Spleen (tissue), 11 donors: Measurements from ENCODE around the gene A4GALT. TPM values are rescaled to one million over a fixed set of nuclear protein-coding genes. Genes with fewer than 3 reads are reported as not detected.
A peak's percentile ranks its signal among the peaks of the same experiment; 100 is the strongest.

Experiments used
- DNase-seq: peaks from one replicate; pipeline ENCODE4 v3.0.0-alpha.2; 2020
- H3K27ac ChIP-seq, 8 donors: fragments of 200-600 bp; sonication (generic) in 7 of 8; 1 replicate in 4 of 8; 2 replicates in 4 of 8; pipeline versions ENCODE4 v1.5.0 to v1.8.0; 2016 to 2021; ENCODE audit warnings: inconsistent platforms in 4 of 8, mild to moderate bottlenecking in 4 of 8, moderate library complexity in 1 of 8
- H3K27me3 ChIP-seq, 7 donors: fragments of 200-600 bp; sonication (generic) in 6 of 7; replicated peaks in 1 of 7; 1 replicate in 4 of 7; 2 replicates in 3 of 7; pipeline versions ENCODE4 v1.5.0 to v1.8.0; 2016 to 2021; ENCODE audit warnings: inconsistent platforms in 3 of 7, mild to moderate bottlenecking in 1 of 7
- H3K36me3 ChIP-seq, 6 donors: fragments of 200-600 bp; sonication (generic) in 5 of 6; 1 replicate in 4 of 6; 2 replicates in 2 of 6; pipeline versions ENCODE4 v1.5.0 to v1.8.0; 2016 to 2021; ENCODE audit warnings: inconsistent platforms in 2 of 6
- H3K4me1 ChIP-seq, 6 donors: fragments of 200-600 bp; sonication (generic) in 5 of 6; 1 replicate in 3 of 6; 2 replicates in 3 of 6; pipeline versions ENCODE4 v1.5.0 to v1.8.0; 2016 to 2021; ENCODE audit warnings: inconsistent platforms in 3 of 6
- H3K4me3 ChIP-seq, 8 donors: fragments of 200-600 bp; sonication (generic) in 7 of 8; 1 replicate in 4 of 8; 2 replicates in 4 of 8; pipeline versions ENCODE4 v1.5.0 to v1.8.0; 2016 to 2021; ENCODE audit warnings: inconsistent platforms in 4 of 8, mild to moderate bottlenecking in 4 of 8, moderate library complexity in 2 of 8
- H3K9me3 ChIP-seq, 8 donors: fragments of 200-600 bp; sonication (generic) in 7 of 8; 1 replicate in 4 of 8; 2 replicates in 4 of 8; pipeline versions ENCODE4 v1.5.0 to v1.8.0; 2016 to 2021; ENCODE audit warnings: inconsistent platforms in 4 of 8
- POLR2A ChIP-seq, 3 donors: fragments of 450-650 bp; IDR thresholded peaks; one replicate each; pipeline ENCODE4 v1.5.1; 2017; ENCODE audit warnings: antibody characterized with exemption in 3 of 3, mild to moderate bottlenecking in 1 of 3
- POLR2AphosphoS5 ChIP-seq, 3 donors: sonication (generic); formaldehyde crosslinking; IDR thresholded peaks; one replicate each; pipeline ENCODE4 v1.5.1; 2017; ENCODE audit warnings: antibody characterized with exemption in 3 of 3
- WGBS, 5 donors: extraction: QIAGEN DNeasy Blood & Tissue Kit in 3 of 5; methylation state at CpG; one replicate each; pipeline versions ENCODE4 v1.1.5 to v1.1.7; 2013 to 2018; 5-methylcytosine and 5-hydroxymethylcytosine counted together
- intact Hi-C: fragments of 100-400 bp; cut with DNase I; formaldehyde crosslinking; loops from one replicate; pipeline ENCODE4 v1.15.0; 2023; ENCODE audit warnings: low total_unique reads
- polyA plus RNA-seq, 3 donors: library from polyadenylated mRNA; stranded (reverse); fragments of 200-250 nt; gene quantifications; one replicate each; pipeline ENCODE4 v1.2.1, GENCODE V29; 2013
- total RNA-seq, 7 donors: library from RNA; depleted of rRNA in 3 of 7; stranded (reverse); fragments of >200 nt in 3 of 7; fragmentation: NEBNext Ultra II Directional in 4 of 7; extraction: Animal tissue kit (Norgen Biotek cat#: 25700) in 4 of 7; gene quantifications; one replicate each; pipeline versions ENCODE4 v1.1.0 to v1.2.1, GENCODE V29; 2016 to 2021
- TF ChIP-seq, protein P1 (sequence below), 11 experiments: fragments of 200-600 bp in 7 of 11; fragments of 450-650 bp in 4 of 11; sonication (generic) in 4 of 11; IDR thresholded peaks in 8 of 11; conservative IDR thresholded peaks in 3 of 11; 1 replicate in 7 of 11; 2 replicates in 4 of 11; pipeline versions ENCODE4 v1.4.0 to v1.8.0; 2016 to 2021; ENCODE audit warnings: antibody characterized with exemption in 11 of 11, inconsistent platforms in 4 of 11, mild to moderate bottlenecking in 1 of 11
- donor health status: healthy with polysubstance abuse.
- donor health status: DM: no; HTN: no; CAD: no; lungs with moderate emphysema.
- donor health status: DM: no; HTN: no; CAD: no.
- donor health status: Bipolar disorder and iron deficiency.
- donor health status: healthy.
- donor health status: DM: no; HTN: no; CAD: no.
- donor health status: DM: yes; HTN: yes; CAD: no.

A4GALT gene
- total and polyA plus RNA-seq, 10 donors: 7.3 to 45.2 (median 20.8) TPM

DNA sequence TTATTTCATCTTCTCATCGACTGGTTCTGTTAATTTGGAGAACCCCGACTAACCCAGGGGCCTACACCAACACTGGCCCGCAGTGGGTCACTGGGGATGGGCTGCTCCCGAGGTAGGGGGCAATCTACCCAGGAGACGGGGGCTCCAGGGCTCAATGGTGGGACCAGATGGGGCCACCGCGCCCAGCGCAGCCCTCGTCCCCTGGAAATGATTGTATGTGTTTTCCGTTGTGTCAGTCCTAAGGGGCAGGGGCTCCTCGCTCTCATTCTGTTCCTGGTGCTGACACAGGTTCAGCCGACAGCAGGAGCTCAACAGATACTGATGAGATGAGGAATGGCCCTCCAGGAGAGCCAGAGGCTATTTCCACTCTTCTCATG, 20.7 kb downstream of the A4GALT start:
- Histone ChIP-seq H3K36me3 (peaks cover 0 to 3% (median 0%) of the 10 kb centered on the region in 6 donors), H3K27me3 (no peaks in the 10 kb centered on the region), H3K4me1 (peaks cover 0 to 89% (median 27%) of the 10 kb centered on the region in 6 donors), H3K4me3 (no peak overlapping the region), H3K27ac (peak overlapping the region in 6 of 8 donors; percentile 50 to 75 (median 64)), H3K9me3 (no peaks in the 10 kb centered on the region)
- DNase-seq: no peak
- WGBS, 5 donors: 65 to 91% (median 83%) methylated on average over 7 to 12 of the region's 12 CpGs
- TF ChIP-seq, protein P1, sequence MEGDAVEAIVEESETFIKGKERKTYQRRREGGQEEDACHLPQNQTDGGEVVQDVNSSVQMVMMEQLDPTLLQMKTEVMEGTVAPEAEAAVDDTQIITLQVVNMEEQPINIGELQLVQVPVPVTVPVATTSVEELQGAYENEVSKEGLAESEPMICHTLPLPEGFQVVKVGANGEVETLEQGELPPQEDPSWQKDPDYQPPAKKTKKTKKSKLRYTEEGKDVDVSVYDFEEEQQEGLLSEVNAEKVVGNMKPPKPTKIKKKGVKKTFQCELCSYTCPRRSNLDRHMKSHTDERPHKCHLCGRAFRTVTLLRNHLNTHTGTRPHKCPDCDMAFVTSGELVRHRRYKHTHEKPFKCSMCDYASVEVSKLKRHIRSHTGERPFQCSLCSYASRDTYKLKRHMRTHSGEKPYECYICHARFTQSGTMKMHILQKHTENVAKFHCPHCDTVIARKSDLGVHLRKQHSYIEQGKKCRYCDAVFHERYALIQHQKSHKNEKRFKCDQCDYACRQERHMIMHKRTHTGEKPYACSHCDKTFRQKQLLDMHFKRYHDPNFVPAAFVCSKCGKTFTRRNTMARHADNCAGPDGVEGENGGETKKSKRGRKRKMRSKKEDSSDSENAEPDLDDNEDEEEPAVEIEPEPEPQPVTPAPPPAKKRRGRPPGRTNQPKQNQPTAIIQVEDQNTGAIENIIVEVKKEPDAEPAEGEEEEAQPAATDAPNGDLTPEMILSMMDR (IDR thresholded peaks at IDR 0.05 in 8 of 11, conservative IDR thresholded peaks at IDR 0.05 in 3 of 11): no peak
- TF ChIP-seq POLR2AphosphoS5 (IDR thresholded peaks at IDR 0.05) (no peak), POLR2A (IDR thresholded peaks at IDR 0.05) (no peak)
- intact Hi-C loops: no loop called here

DNA sequence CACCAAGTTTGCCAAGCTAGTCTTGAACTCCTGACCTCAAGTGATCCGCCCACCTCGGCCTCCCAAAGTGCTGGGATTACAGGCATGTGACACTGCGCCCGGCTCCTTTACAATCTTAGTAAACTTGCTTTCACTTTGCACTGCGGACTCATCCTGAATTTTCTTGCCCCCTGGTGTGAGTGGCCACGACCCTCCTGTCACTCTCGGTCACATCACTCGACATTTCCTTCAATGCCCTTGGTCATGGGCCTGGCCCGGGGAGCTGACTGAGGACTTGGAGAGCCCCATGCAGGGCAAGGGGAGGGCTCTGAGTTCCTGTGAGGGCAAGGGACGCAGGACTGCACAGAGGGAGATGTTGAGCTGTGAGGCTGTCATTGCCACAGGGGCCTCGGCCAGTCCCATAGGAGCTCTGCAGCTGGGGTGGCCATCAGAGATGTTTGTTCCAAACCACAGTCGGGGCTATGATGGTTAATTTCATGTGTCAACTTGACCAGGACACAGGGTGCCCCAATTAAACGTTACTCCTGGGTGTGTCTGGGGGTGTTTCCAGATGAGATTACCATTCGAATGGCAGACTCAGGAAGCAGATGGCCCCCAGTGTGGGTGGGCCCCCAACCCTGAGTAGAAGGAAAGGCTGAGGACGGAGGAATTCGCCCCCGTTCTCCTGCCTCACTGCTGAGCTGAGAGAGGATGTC, 21.2 kb downstream of the A4GALT start:
- Histone ChIP-seq H3K4me1 (peaks cover 0 to 89% (median 27%) of the 10 kb centered on the region in 6 donors), H3K27me3 (no peaks in the 10 kb centered on the region), H3K27ac (peak overlapping the region in 7 of 8 donors; percentile 29 to 75 (median 63)), H3K4me3 (peak overlapping the region in 1 of 8 donors; percentile 21), H3K9me3 (no peaks in the 10 kb centered on the region), H3K36me3 (peaks cover 0 to 8% (median 0%) of the 10 kb centered on the region in 6 donors)
- intact Hi-C loops: no loop called here
- TF ChIP-seq POLR2AphosphoS5 (IDR thresholded peaks at IDR 0.05): peak in 1 of 3 donors; percentile 44
- TF ChIP-seq, protein P1 (IDR thresholded peaks at IDR 0.05 in 8 of 11, conservative IDR thresholded peaks at IDR 0.05 in 3 of 11): no peak
- 54 to 70% (median 62%) methylated on average over 15 to 17 of the region's 17 CpGs for WGBS, 5 donors
- no peak for DNase-seq

DNA sequence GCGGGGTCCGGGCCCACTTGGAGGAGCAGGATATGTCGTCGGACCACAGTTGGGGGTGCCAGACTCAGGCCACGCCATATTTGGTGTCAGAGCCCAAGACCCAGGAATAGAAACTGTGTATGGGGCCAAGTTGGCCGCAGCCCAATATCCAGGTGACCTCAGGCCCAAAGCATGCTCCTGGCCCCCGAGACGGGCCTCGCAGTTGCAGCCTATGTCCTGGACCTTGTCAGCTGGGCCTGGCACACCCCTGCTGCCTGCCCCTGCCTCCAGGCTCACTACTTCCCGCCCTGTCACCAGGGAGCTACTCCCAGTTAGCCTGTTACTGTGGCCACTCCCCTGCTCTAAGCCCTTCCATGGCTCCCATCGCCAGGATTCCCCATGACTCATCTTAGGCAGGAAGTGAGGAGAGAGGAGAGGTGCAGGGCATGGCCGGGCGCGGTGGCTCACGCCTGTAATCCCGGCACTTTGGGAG, 23.1 kb downstream of the A4GALT start:
- no peak for DNase-seq
- H3K27ac ChIP-seq: peak overlapping the region in 4 of 8 donors; percentile 26 to 75 (median 59)

More for the DNA sequence above, 23.1 kb downstream of the A4GALT start:
- H3K27me3 ChIP-seq: no peaks in the 10 kb centered on the region
- H3K36me3 ChIP-seq: peaks cover 0 to 27% (median 4%) of the 10 kb centered on the region in 6 donors
- WGBS, 5 donors: 53 to 76% (median 65%) methylated on average over 11 to 16 of the region's 16 CpGs
- TF ChIP-seq POLR2AphosphoS5 (IDR thresholded peaks at IDR 0.05) (peak; percentile 40 to 68 (median 49)), POLR2A (IDR thresholded peaks at IDR 0.05) (no peak)
- TF ChIP-seq, protein P1 (IDR thresholded peaks at IDR 0.05 in 8 of 11, conservative IDR thresholded peaks at IDR 0.05 in 3 of 11): no peak
- H3K4me3 ChIP-seq: no peak overlapping the region
- no peaks in the 10 kb centered on the region for H3K9me3 ChIP-seq
- intact Hi-C loops: no loop called here
- peaks cover 0 to 80% (median 24%) of the 10 kb centered on the region in 6 donors for H3K4me1 ChIP-seq
